HEK293T (cell line): ENCODE data around the gene TNIK.

Source experiments
- CTCF ChIA-PET: fragments of 350-600 bp; formaldehyde crosslinking; extraction: SDS; loops from one replicate; lab custom pipeline; 2021; ENCODE audit warnings: antibody characterized with exemption, inconsistent platforms; lab: Yijun Ruan, JAX
- POLR2A ChIA-PET: fragments of 350-600 bp; formaldehyde crosslinking; extraction: SDS; loops from one replicate; lab custom pipeline; 2020; ENCODE audit warnings: antibody characterized with exemption, inconsistent platforms; lab: Yijun Ruan, JAX
- DNase-seq: peaks from one replicate; pipeline ENCODE4 v3.0.0; 2012; ENCODE audit warnings: mixed read lengths; ENCODE audit errors: extremely low spot score
- ARNT ChIP-seq: fragments of 450-650 bp; IDR thresholded peaks from 2 replicates; pipeline ENCODE4 v1.6.1; 2017; ENCODE audit warnings: mild to moderate bottlenecking
- BHLHE40 ChIP-seq: fragments of 450-650 bp; IDR thresholded peaks from 2 replicates; pipeline ENCODE4 v1.6.1; 2016; ENCODE audit warnings: mild to moderate bottlenecking, moderate library complexity, borderline replicate concordance
- CTBP1 ChIP-seq: fragments of 450-650 bp; IDR thresholded peaks from 2 replicates; pipeline ENCODE4 v1.6.1; 2016; ENCODE audit warnings: borderline replicate concordance
- ELF4 ChIP-seq: fragments of 450-650 bp; IDR thresholded peaks from 2 replicates; pipeline ENCODE4 v1.6.1; 2017; ENCODE audit warnings: antibody characterized with exemption
- FOXA1 ChIP-seq: fragments of 450-650 bp; IDR thresholded peaks from 2 replicates; pipeline ENCODE4 v1.6.1; 2016; ENCODE audit warnings: mild to moderate bottlenecking
- FOXK2 ChIP-seq: fragments of 450-650 bp; IDR thresholded peaks from 2 replicates; pipeline ENCODE4 v1.6.1; 2016; ENCODE audit warnings: mild to moderate bottlenecking
- FOXM1 ChIP-seq: fragments of 450-650 bp; IDR thresholded peaks from 2 replicates; pipeline ENCODE4 v1.6.1; 2017; ENCODE audit warnings: mild to moderate bottlenecking, borderline replicate concordance
- HDGF ChIP-seq: fragments of 450-650 bp; IDR thresholded peaks from 2 replicates; pipeline ENCODE4 v1.6.1; 2017; ENCODE audit warnings: antibody characterized with exemption, borderline replicate concordance
- L3MBTL2 ChIP-seq: fragments of 450-650 bp; conservative IDR thresholded peaks from 2 replicates; pipeline ENCODE4 v1.6.1; 2016; ENCODE audit warnings: mild to moderate bottlenecking
- LEF1 ChIP-seq: fragments of 450-650 bp; IDR thresholded peaks from 2 replicates; pipeline ENCODE4 v1.6.1; 2017; ENCODE audit warnings: mild to moderate bottlenecking, borderline replicate concordance
- NFRKB ChIP-seq: fragments of 450-650 bp; IDR thresholded peaks from 2 replicates; pipeline ENCODE4 v1.6.1; 2016; ENCODE audit warnings: mild to moderate bottlenecking, moderate library complexity
- PKNOX1 ChIP-seq: fragments of 450-650 bp; IDR thresholded peaks from 2 replicates; pipeline ENCODE4 v1.6.1; 2016
- SP1 ChIP-seq: fragments of 450-650 bp; IDR thresholded peaks from 2 replicates; pipeline ENCODE4 v1.6.1; 2017
- SUZ12 ChIP-seq: fragments of 450-650 bp; IDR thresholded peaks from 2 replicates; pipeline ENCODE4 v1.6.1; 2016; ENCODE audit warnings: mild to moderate bottlenecking
- TARDBP ChIP-seq: fragments of 450-650 bp; IDR thresholded peaks from 2 replicates; pipeline ENCODE4 v1.6.1; 2016
- ZNF384 ChIP-seq: fragments of 450-650 bp; IDR thresholded peaks from 2 replicates; pipeline ENCODE4 v1.6.1; 2016

The TNIK gene

GRCh38 chr3:171301998-171302397 lies 158.2 kb downstream of the TNIK start:
- DNase-seq, result no peak
- POLR2A ChIA-PET, result no interaction called here
- CTCF ChIA-PET, result no interaction called here
- no peak for TF ChIP-seq NFRKB
- no peak for TF ChIP-seq ZNF384
- TF ChIP-seq LEF1, result no peak
- no peak for TF ChIP-seq ELF4

DNA sequence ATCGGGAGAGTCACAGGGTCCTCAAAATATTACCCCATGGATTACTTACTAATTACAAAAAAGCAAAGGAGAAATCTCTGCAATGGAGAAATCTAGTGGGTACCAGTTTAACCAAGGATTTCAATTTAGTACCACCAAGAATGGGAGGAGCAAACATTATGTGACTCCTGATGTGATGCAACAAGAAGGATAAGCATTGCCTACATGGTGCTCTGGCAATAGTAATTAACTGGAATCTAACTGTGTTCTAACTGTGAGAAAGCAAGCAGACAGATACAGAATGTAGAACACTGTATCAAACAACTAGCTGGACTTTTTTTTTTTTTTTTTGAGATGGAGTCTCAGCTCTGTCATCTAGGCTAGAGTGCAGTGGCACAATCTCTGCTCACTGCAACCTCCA lies 159.2 kb downstream of the TNIK start:
- TF ChIP-seq SP1 (no peak), FOXA1 (no peak), SUZ12 (no peak), FOXK2 (no peak), BHLHE40 (no peak), L3MBTL2 (no peak), CTBP1 (no peak), ELF4 (no peak), ZNF384 (no peak), LEF1 (no peak), TARDBP (no peak), PKNOX1 (no peak)
- ChIA-PET CTCF (no interaction called here), POLR2A (no interaction called here)
- no peak for DNase-seq

- ChIA-PET CTCF (no interaction called here), POLR2A (no interaction called here)
- no peak for DNase-seq
- no peak for TF ChIP-seq PKNOX1
- no peak for TF ChIP-seq FOXM1
- no peak for TF ChIP-seq BHLHE40
- TF ChIP-seq TARDBP, result no peak
- TF ChIP-seq ARNT, result no peak
- TF ChIP-seq ZNF384, result no peak
- TF ChIP-seq LEF1, result no peak
- no peak for TF ChIP-seq SUZ12
- TF ChIP-seq L3MBTL2, result no peak
- TF ChIP-seq ELF4, result no peak
- no peak for TF ChIP-seq FOXK2
- TF ChIP-seq FOXA1, result no peak
- no peak for TF ChIP-seq SP1
- no peak for TF ChIP-seq NFRKB
- TF ChIP-seq CTBP1, result no peak
- TF ChIP-seq HDGF, result no peak
These were observed 162.3 kb downstream of the TNIK start for GRCh38 chr3:171297951-171298350.

- TF ChIP-seq SP1, result no peak
- TF ChIP-seq FOXM1, result no peak
- TF ChIP-seq SUZ12, result no peak
- TF ChIP-seq PKNOX1, result no peak
These were observed 163.0 kb downstream of the TNIK start for GRCh38 chr3:171297207-171297606.

DNA sequence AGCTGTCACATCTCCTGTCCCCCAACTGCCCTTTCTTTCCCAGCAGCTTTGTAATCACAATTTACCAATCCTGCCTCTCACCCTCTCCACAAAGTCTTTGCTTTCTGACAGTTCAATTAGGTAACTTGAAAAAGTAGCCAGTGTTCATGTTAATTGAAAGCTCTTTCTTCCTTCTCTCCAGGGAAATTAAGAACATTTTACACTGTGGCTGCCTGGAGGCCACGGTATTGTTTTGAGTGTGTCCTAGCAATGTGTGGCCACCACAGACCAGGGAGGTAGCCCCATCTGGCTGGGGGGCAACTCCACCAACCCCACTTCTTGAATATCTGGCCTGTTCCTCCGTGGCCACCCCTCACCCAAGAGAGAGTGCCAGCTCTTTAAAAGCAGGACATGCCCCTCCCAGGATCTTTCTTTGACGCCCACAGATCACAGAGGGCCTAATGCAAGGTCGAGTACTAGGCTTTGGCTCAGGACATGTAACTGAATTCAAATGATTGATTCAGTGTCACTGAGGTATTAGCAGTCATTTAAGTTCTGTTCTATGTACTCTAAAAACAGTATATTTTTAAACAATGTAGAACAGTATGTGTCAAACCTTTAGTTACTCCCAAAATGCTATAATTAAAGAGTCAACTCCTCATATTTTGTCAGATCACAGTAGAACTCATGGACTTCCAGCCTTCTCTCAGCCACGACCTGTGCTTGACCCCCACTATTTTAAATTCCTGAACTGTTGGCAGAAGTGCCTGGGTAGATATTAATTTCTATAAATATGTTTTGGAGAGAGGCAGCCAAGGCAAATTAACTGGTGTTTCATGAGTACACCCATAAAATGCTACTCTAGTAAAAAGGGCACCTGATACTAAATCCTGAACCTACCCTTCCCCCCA lies 164.5 kb downstream of the TNIK start:
- TF ChIP-seq ZNF384 (no peak), CTBP1 (no peak), FOXA1 (no peak), FOXK2 (no peak), ARNT (no peak), SP1 (no peak), HDGF (no peak), FOXM1 (no peak), SUZ12 (no peak), LEF1 (no peak), ELF4 (no peak), TARDBP (no peak), NFRKB (no peak), L3MBTL2 (no peak), PKNOX1 (no peak), BHLHE40 (no peak)
- DNase-seq, result no peak
- CTCF ChIA-PET, result interaction anchor here (0.5 kb wide), 1 partner anchor 333 kb away, joined by 6 read pairs; no protein-coding TSS in a partner anchor
- POLR2A ChIA-PET, result no interaction called here

More at GRCh38 chr3:171297207-171297606, 163.0 kb downstream of the TNIK start:
- no peak for DNase-seq
- CTCF ChIA-PET, result no interaction called here
- POLR2A ChIA-PET, result no interaction called here
